Pancreas (tissue), 10 donors: Measurements from ENCODE around the gene IREB2. TPM values are rescaled to one million over a fixed set of nuclear protein-coding genes. Genes with fewer than 3 reads are reported as not detected.

Experiments
- ATAC-seq, 4 donors: fragments of 200-7000 bp; cut with Tn5 transposase; one replicate each; pipeline versions ENCODE4 v1.8.0 to v1.9.1; 2020; ENCODE audit warnings: mild to moderate bottlenecking in 4 of 4, moderate library complexity in 4 of 4
- DNase-seq, 6 donors: peaks; one replicate each; pipeline ENCODE4 v3.0.0-alpha.2; 2020
- FAIRE-seq: peaks from 2 replicates; lab custom pipeline; 2012; peaks lifted over from hg19 to GRCh38; lab: Jason Lieb, UNC
- H3K27ac ChIP-seq, 4 donors: fragments of 200-600 bp; sonication (generic); 1 replicate in 3 of 4; 2 replicates in 1 of 4; pipeline versions ENCODE4 v1.5.0 to v1.8.0; 2020
- H3K27me3 ChIP-seq, 4 donors: fragments of 200-600 bp; one replicate each; pipeline ENCODE4 v1.8.0; 2021
- H3K36me3 ChIP-seq, 3 donors: fragments of 200-600 bp; sonication (generic) in 1 of 3; one replicate each; pipeline versions ENCODE4 v1.5.0 to v1.8.0; 2020 to 2021
- H3K4me1 ChIP-seq, 3 donors: fragments of 200-600 bp; one replicate each; pipeline ENCODE4 v1.8.0; 2021
- H3K4me3 ChIP-seq, 4 donors: fragments of 200-600 bp; sonication (generic) in 2 of 4; one replicate each; pipeline versions ENCODE4 v1.5.0 to v1.8.0; 2020 to 2021
- H3K9me3 ChIP-seq, 4 donors: fragments of 200-600 bp; one replicate each; pipeline ENCODE4 v1.8.0; 2021
- CTCF ChIP-seq, 4 donors: fragments of 200-600 bp; sonication (generic) in 3 of 4; IDR thresholded peaks; one replicate each; pipeline versions ENCODE4 v1.5.0 to v1.8.0; 2021; ENCODE audit warnings: antibody characterized with exemption in 4 of 4
- WGBS, 2 donors: extraction: QIAGEN DNeasy Blood & Tissue Kit; methylation state at CpG; one replicate each; pipeline ENCODE4 v1.1.7; 2013; 5-methylcytosine and 5-hydroxymethylcytosine counted together
- intact Hi-C, 3 donors: fragments of 100-400 bp; cut with DNase I; formaldehyde crosslinking; loops; one replicate each; pipeline versions ENCODE4 v1.11.1 to v1.14.2; 2022
- polyA plus RNA-seq, 2 donors: library from polyadenylated mRNA; stranded (reverse); fragments of 200-250 nt; gene quantifications; one replicate each; pipeline ENCODE4 v1.2.3, GENCODE V29; 2013
- total RNA-seq, 6 donors: library from RNA; stranded (reverse); fragmentation: NEBNext Ultra II Directional in 4 of 6; extraction: Animal tissue kit (Norgen Biotek cat#: 25700) in 4 of 6; gene quantifications; one replicate each; pipeline versions ENCODE4 v1.2.1 to v1.2.4, GENCODE V29; 2021 to 2023
- donor health status: healthy with polysubstance abuse.
- donor health status: DM: no; HTN: no; CAD: no; lungs with moderate emphysema.
- donor health status: DM: no; HTN: no; CAD: no.
- donor health status: control.
- donor health status: control.
- donor health status: Bipolar disorder and iron deficiency.
- donor health status: DM: yes; HTN: yes; CAD: no.
- donor health status: DM: no; HTN: no; CAD: no.
- donor health status: DM: no; HTN: no; CAD: no.
- donor health status: DM: yes; HTN: yes; CAD: no.

Gene IREB2
- total and polyA plus RNA-seq, 8 donors: 5.7 to 34.0 (median 19.2) TPM

- Histone ChIP-seq H3K4me1 (peaks cover 17 to 35% (median 31%) of the 10 kb centered on the region in 3 donors), H3K9me3 (no peaks in the 10 kb centered on the region), H3K27me3 (no peaks in the 10 kb centered on the region), H3K4me3 (no peak overlapping the region), H3K27ac (no peak overlapping the region), H3K36me3 (no peaks in the 10 kb centered on the region)
- DNase-seq (no peak), FAIRE-seq (no peak), ATAC-seq (no peak)
- 94 to 100% methylated on average over 2 of the region's 2 CpGs for WGBS, 2 donors
- intact Hi-C loops: no loop called here
- no peak for TF ChIP-seq CTCF (IDR thresholded peaks at IDR 0.05)
Observed at GRCh38 chr15:78445875-78446274, 7.9 kb downstream of the IREB2 start.

GRCh38 chr15:78446551-78446950 is 8.5 kb downstream of the IREB2 start:
- DNase-seq: no peak
- FAIRE-seq: no peak
- no peak for TF ChIP-seq CTCF (IDR thresholded peaks at IDR 0.05)
- H3K4me3 ChIP-seq: no peak overlapping the region
- H3K36me3 ChIP-seq: no peaks in the 10 kb centered on the region
- intact Hi-C loops: no loop called here
- H3K4me1 ChIP-seq: peaks cover 10 to 28% (median 25%) of the 10 kb centered on the region in 3 donors
- no peak for ATAC-seq
- WGBS, 2 donors: 84 to 90% methylated on average over 3 of the region's 3 CpGs
- no peaks in the 10 kb centered on the region for H3K27me3 ChIP-seq
- no peaks in the 10 kb centered on the region for H3K9me3 ChIP-seq
- H3K27ac ChIP-seq: no peak overlapping the region

- Histone ChIP-seq H3K27me3 (no peaks in the 10 kb centered on the region), H3K9me3 (no peaks in the 10 kb centered on the region), H3K4me1 (peaks cover 8 to 24% (median 24%) of the 10 kb centered on the region in 3 donors), H3K4me3 (no peak overlapping the region), H3K36me3 (no peaks in the 10 kb centered on the region), H3K27ac (no peak overlapping the region)
- DNase-seq: no peak
- intact Hi-C loops: no loop called here
- 50 to 55% methylated on average over 4 of the region's 4 CpGs for WGBS, 2 donors
- ATAC-seq: no peak
- no peak for FAIRE-seq
- no peak for TF ChIP-seq CTCF (IDR thresholded peaks at IDR 0.05)
Observed at GRCh38 chr15:78448441-78449219, 10.6 kb downstream of the IREB2 start.

- intact Hi-C loops: no loop called here
- Histone ChIP-seq H3K27me3 (no peaks in the 10 kb centered on the region), H3K4me1 (peaks cover 8 to 29% (median 28%) of the 10 kb centered on the region in 3 donors), H3K4me3 (no peak overlapping the region), H3K9me3 (no peaks in the 10 kb centered on the region), H3K36me3 (no peaks in the 10 kb centered on the region), H3K27ac (no peak overlapping the region)
- FAIRE-seq (no peak), ATAC-seq (peak in 3 of 4 donors; percentile 29 to 44 (median 34)), DNase-seq (no peak)
- 42 to 50% methylated on average over 8 of the region's 8 CpGs for WGBS, 2 donors
- no peak for TF ChIP-seq CTCF (IDR thresholded peaks at IDR 0.05)
Observed at GRCh38 chr15:78449220-78449999, 11.4 kb downstream of the IREB2 start.
